GM19035 (cell line): ENCODE results near the gene ARG1.
"Not testable (repeated sequence)": the region's sequence is repeated elsewhere in the genome, so short reads cannot be mapped to it uniquely, and the experiment has no call there.

Experiments used
- ATAC-seq: cut with Tn5 transposase; IDR thresholded peaks from one replicate; pipeline ENCODE4 v1.9.1; 2021; ENCODE audit not compliant: unreplicated experiment

ARG1 gene

DNA sequence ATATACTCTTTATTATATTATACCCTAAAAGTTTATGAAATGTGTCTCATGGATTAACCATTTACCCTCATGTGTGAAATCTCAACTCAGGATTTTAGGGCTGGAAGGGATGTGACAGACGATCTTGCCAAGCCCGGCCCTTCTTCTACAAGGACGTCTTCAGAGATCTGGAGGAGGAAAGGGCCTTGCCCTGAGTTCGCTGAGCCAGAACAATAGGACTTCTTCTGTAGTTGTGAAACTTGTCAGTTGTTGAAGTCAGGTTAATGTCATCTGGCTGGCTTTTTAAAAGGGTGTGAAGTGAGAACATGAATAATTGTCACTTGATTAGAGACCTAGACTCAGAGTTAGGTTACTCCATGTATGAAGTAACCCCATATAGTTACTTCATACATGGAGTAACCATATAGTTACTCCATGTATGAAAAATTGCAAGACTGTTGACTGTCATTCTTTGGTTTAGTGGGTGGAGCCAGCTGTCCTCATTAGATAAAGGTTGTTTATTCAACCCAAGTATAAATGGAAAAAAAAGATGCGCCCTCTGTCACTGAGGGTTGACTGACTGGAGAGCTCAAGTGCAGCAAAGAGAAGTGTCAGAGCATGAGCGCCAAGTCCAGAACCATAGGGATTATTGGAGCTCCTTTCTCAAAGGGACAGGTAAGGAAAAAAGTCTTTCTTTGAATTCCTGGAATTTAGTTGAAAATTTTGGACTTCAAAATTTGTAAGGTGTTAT lies at the start of gene ARG1:
ARG1 (plus strand) TSS at position 541 of the 730 bp plus-strand sequence; CDS start at position 598, 57 bp downstream.
- no peak for ATAC-seq

DNA sequence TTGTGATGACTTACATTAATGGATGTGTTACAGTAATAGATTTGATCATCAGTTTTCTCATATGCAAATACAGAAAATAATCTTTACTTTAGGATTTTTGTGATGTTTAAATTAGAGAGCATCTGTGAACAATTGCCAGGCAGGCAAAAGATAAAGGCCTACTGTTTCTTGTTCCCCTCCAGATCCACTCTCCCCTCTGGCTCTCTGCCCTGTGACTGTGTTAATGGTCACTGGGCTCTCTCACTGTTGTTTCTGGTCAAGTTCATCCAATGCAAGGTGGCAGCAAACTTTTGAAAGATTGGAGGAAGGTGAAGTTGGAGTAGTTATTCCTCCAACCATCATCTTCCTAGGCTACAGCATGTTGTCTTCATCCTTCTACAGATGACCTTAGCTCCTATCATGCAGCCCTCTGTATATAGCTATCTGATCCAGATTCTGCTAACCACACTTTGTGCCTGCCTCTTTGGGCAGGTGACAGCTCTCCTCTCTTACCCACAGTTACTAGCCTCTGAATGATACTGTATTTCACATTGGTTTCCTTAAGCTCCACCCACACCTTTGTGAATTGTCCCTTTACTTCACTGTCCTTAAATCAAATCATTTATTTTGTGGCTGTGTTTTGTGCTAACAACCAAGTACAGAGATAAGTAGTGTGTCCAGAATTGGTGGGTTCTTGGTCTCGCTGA lies 48.9 kb upstream of the ARG1 start:
- no peak for ATAC-seq

GRCh38 chr6:131524695-131525336 lies 48.2 kb upstream of the ARG1 start:
- ATAC-seq, result no peak

- ATAC-seq, result not testable (repeated sequence)
Observed at GRCh38 chr6:131530936-131531335, 42.1 kb upstream of the ARG1 start.

DNA sequence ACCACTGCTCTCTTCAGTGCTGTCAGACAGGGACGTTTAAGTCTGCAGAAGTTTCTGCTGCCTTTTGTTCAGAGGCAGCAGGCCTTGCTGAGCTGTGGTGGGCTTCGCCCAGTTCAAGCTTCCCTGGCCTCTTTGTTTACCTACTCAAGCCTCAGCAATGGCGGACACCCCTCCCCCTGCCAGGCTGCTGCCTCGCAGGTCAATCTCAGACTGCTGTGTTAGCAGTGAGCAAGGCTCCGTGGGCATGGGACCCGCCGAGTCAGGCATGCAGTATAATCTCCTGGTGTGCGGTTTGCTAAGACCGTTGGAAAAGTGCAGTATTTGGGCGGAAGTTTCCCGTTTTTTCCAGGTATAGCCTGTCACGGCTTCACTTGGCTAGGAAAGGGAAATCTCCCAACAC lies 41.3 kb upstream of the ARG1 start:
- ATAC-seq, result not testable (repeated sequence)

GRCh38 chr6:131532580-131533039 lies 40.4 kb upstream of the ARG1 start:
- peak; percentile 78 for ATAC-seq

- not testable (repeated sequence) for ATAC-seq
Observed at GRCh38 chr6:131538615-131539014, 34.4 kb upstream of the ARG1 start.

GRCh38 chr6:131545317-131545716 lies 27.7 kb upstream of the ARG1 start:
- ATAC-seq, result no peak

DNA sequence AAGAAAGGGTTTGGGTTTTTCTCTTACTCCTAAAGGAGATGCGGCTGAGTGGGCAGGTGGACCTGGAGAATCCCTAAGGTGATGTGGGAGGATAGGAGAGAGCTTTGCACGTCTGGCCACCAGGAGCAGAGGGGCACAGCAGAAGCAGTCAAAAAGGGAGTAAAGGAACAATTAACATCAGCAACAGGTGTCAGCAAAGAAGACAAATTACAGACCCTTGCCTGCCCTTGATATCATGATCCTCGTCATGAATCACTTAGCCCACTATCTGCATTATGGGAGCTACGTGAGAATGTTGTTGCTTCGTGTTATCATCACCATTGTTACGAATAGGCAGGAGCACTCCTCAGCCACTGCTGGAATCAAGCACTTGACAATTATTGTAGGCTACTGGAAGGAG lies 25.5 kb upstream of the ARG1 start:
- ATAC-seq, result no peak

GRCh38 chr6:131548441-131548840 lies 24.6 kb upstream of the ARG1 start:
- no peak for ATAC-seq

DNA sequence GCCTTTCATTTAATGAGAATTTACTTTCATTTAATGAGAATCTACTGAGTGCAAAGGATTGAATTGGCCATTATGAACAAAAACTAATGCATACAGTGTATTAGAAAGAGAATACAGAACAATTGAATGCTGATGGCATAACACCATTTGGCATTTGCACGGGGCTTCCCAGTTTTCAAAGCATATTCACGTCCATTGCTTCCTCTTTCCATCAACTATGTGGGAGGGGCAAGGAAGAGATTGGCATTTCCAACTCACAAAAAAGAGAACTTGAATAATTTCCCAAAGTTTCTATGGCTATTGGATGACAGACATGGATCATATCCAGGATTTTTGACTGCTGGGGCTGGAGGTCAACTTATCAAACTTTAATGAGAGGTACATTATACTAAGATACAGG lies 23.2 kb upstream of the ARG1 start:
- no peak for ATAC-seq

DNA sequence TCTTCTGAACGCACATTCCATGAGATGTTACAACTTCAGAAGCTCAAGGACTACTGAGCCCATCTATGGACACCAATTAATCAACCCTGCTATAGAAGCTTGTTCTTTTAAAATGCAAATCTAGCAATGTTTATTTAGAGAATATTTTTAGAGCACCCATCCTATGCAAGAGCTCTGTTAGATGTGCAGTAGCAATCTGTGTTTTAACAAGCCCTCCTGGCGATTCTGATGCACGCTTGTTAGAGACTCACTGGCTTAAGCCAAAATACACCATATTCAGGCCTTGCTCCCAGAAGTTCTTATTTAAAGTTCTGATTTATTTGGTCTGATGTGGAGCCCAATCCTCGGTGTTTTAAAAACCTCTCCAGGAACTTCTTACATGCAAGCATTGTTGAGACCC lies 21.1 kb upstream of the ARG1 start:
- ATAC-seq, result no peak

DNA sequence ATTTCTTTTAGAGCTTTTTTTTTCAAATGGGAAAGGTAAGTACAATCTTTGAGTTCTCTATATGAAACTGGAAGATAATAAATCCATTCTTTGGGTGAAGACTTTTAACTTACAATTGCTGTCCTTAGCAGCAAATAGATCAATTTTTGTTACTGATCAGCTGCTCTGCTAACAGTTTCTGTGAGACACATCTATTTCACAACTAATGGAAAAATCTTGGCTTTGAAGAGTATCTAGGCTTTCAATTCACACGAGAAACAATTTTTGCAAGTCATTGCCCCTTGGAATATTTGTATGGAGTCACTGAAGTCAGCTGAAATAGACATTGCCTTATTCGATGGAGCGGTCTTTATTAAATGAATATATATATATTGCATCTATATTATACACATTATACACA lies 20.5 kb upstream of the ARG1 start:
- no peak for ATAC-seq

DNA sequence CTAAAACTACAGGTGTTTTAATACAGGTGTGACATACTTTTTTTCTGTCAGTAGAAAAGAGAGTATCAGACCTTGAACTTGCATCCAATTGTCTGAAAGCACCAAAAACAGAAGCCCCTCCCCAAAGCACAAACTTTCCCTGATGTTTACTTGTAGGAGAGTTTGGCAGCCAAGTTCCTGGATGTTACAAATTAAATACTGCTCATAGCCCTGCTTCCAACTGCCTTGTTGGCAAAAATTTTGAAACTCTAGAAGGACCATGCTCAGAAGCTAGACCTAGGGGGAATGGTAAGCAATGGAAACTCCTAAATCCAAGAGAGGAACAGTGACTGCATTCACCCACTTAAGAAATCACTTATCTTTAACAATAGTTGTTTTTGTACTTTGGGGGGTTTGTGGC lies 17.0 kb upstream of the ARG1 start:
- no peak for ATAC-seq

GRCh38 chr6:131558922-131559321 lies 14.1 kb upstream of the ARG1 start:
- ATAC-seq, result no peak

DNA sequence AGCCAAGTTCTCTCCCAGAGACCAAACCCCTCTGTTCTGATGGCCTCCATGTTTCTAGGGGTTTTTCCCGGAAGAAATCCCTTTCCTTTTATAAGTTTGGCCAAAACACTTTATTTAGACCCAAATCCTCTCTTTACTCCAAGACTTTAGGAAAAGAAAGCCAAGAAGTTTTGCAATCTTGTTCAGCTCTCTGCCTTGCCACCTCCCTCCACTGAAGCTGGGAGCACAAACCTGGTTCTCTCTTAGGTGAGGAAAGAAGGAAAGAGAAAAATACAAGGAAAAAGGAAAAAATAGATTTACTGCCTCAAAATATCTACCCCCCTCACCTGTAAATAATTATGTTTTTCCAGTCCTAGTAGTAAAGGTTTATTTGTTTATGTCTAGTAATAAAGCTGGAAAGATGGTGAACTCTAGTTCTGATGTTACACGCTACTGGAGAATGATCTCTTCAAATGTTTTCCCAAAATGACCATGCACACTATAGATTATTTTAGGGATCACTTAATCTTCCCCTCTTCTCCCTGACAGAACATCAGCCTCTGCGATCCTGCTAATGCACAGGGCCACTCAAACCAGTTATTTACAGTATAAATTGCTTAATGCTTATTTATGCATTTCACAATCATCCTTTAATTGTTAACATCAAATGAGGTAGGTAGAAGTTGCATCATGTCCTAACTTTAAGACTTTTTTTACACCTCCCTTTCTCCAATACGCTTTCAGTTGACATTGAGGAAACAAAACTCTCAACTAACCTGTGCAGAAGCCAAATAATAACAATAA lies 10.9 kb upstream of the ARG1 start:
- ATAC-seq, result no peak

DNA sequence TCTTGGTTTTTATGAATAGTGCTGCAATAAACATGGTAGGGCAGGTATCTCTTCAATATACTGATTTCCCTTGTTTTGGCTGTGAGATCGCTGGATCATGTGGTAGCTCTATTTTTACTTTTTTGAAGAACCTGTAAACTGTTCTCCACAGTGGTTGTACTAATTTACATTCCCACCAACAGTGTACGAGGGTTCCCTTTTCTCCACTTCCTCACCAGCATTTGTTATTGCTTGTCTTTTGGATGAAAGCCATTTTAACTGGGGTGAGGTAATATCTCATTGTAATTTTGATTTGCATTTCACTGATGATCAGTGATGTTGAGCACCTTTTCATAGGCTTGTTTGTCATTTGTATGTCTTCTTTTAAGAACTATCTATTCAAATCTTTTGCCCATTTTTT lies 8.0 kb upstream of the ARG1 start:
- ATAC-seq, result no peak

GRCh38 chr6:131568726-131569125 lies 4.3 kb upstream of the ARG1 start:
- no peak for ATAC-seq

DNA sequence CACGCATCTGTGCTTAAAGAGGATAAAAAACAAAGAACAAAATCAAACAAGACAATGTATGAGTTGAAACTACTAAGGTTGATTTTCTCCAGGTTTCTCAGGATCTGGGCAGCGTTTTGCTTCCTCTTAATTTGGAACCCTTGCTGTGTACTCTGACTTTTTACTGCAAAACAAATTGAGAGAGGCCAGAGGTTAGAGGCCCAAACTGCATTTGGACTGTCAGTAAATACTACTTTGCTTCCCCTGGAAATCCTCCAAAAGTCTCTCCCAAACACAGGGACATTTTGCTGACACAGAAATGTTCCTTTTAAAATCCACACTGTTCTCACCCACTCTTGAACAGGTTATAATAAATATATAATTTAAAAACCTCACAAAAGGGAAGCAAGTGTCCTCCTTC lies 1.1 kb downstream of the ARG1 start:
- ATAC-seq, result no peak

DNA sequence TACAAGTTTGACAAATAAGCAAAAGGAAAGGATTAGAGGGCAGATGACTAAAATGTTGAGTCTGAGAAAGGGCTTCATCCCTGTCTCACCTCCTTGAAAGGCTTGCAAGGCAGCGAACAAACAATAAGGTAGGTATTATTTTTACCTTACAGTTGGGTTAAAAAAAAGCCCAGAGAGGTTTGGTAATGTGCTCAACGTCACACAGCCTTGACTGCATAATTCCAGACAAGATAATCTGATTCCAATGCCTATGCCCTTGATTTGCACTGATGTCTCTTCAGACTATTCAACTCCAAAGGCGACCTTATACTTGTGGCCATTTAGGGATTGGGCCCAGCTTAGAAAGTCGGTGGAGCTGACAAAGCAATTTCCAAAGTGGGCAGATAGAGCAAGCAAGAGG lies 1.7 kb downstream of the ARG1 start:
- ATAC-seq, result no peak

GRCh38 chr6:131575834-131576478 lies 2.9 kb downstream of the ARG1 start:
- ATAC-seq, result no peak
